A204.1 (cell line): ENCODE measurements around the gene NR2E1.

Source experiments
- FAIRE-seq: peaks from 2 replicates; lab custom pipeline; 2012; peaks lifted over from hg19 to GRCh38; lab: Jason Lieb, UNC

Gene NR2E1

DNA sequence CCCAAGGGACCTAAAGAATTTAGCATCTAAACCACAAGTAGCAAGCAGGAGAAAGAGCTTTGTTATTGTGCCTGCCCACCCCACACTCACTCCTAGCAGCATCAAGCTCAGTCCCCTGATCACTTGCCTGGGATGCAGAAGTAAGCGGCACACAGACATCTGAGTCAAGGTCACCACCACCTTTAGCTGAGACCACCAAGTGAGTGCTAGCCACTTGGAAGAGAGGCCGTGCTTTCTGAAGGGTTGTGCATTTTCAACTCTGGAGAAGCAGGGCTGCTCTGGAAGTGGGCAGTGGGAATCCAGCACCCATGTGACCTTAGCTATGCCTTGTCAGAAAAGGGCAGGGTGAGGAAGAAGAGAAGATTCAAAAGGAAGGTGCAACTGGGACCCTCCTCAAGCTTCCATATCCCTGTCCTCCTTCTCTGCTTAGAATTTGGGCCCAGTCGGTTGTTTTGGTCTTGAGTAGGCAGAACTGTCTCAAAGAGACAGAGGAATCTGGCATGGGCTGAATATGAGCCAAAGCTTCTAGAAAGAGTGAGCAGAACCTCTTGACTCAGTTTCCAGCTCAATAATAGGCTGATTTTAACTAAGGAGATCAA, 6.2 kb downstream of the NR2E1 start:
- FAIRE-seq, result no peak

DNA sequence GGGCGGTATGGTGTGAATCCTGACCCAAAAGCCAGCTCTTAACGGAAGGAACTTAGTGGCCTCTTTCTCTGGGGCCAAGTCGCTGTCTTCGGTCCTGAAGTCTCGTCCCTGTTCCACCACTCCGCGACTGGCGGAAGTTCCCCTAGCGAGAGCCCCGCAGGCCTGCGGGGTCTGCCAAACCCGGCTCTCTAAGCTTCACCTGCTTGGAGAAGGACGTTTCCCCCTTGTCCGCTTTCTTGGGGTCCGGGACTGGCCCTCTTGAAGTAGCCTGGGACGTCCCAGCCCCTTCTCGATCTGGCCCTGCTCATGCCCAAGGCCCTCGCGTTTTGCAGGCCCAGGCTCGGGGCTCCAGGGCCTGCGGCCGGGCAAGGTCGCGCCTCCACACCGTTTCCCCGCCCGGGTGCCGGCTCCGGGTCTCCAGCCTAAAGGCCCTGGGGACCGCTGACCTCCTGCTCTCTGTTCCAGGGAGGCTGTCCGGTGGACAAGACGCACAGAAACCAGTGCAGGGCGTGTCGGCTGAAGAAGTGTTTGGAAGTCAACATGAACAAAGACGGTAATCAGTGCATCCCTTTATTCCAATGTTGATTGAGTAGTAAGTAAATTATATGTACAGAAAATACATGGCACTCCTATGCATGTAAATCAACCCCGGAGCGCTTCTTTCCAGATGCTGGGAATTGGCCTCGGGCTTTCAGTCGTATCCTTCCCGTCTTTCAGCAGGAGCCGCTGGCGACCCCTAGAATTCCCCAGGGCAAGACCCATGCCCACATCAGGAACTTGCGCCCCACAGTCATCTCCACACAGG, 8.8 kb downstream of the NR2E1 start:
- no peak for FAIRE-seq

DNA sequence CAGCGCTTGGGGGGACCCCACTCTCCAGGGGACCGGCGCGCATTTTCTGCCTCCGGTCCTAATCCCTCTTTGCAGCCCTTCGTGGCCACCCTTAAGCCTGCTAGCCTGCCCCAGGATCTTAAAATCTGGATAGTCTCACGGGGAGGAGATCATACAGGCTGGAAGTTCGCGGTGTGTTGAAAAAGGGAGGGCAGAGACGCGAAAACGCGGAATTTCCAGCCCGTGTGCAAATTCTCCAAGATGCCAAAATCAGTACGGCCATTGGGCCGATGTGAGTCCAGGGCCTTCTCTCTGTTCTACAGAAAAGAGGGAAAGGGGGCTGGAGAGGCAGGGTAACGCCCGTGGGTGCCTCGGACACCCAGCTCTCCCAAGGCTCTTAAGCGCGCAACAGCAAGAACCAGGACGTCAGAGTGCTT, 9.4 kb downstream of the NR2E1 start:
- no peak for FAIRE-seq

DNA sequence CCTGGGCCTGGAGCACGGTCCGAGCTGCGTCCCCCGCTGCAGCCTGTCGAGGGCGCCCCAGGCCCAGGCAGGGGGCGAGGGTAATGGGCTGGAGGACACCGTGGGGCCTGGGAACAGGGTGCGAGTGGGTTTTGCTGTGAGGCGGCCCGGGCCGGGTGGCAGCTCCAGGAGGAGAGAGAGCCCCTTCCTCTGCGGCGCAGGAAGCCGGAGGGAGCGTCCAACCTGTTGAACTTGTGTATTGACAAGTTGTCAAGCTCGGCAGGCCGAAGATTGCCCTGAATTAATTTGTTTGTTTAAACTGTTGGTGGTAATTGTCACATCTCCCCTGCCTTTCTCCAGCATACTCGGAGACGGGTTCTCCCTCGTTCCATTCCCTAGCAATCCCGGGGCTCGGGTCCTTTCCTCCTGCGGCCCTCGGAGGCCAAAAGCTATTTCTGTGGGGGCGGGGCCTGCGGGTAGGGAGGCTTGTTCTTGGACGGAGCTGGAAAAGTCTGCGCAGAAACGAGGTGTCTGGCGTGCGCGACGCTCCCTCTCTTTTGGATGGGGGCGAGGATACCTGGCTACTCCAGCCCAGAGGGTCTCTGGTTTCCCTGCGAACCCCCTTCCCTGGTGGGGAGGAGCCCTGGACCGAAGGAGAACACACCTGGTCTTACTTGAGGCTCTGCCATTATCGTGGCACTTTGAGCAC, 9.9 kb downstream of the NR2E1 start:
- no peak for FAIRE-seq

DNA sequence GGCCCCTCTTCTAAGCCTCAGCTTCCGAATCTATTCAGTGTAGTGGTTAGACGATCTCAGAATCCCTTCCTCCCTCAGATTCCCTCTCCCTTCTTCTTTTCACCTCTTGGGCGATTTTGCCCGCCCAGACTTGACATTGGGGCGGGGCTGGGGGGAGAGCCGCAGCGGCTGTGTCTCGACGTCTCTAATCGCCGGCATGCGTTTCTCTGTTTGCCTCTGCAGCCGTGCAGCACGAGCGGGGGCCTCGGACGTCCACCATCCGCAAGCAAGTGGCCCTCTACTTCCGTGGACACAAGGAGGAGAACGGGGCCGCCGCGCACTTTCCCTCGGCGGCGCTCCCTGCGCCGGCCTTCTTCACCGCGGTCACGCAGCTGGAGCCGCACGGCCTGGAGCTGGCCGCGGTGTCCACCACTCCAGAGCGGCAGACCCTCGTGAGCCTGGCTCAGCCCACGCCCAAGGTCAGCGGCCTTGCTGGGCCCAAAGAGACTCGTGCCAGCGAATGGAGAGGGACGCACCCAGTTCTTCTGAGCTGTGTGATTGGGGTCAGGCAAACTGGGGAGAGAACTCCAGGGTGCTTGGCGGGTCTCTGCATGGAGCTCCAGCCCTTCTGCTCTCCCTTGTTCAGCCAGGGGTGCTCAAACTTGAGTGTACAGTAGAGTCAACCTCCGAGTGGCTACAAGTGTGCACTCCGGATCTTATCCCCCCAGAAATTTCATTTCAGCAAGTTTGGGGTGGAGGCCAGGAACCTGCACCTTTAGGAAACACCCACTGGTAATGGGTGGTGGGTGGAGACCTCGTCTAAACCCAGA, 10.7 kb downstream of the NR2E1 start:
- no peak for FAIRE-seq

DNA sequence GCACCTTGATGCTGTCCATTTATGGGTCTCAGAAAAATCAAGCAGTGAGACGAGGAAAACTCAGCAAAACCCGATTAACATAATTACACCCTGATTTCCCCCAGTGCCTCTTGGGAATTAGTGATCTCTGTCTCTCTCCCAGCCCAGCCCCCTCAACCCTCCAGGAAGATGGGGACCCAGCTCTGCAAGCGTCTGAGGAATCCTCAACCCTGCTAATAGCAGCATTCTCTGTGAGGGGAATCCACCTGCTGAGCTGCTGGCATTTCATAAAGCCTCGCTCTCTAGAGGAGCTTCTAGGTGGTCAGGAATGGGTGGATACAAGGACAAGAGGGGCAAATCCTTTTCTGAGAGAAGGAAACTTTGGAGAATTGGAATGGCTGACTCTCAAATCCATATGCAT, 13.9 kb downstream of the NR2E1 start:
- no peak for FAIRE-seq

DNA sequence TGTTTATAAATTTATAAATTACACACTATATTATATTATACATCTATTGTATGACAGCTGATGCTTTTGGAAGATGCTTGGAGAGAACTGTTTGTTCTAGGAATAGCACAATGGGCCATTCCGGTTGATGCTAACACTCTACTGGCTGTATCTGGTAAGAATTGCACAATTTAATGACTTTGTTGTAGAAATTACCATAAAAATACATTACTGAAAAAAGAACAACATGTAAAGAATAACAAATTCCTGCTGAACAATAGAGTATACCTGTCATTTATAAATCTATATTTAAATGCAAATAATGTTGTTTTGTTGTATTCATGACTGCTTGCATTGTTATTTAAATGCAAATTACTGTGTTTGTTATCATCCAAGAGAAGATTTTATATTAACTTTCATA, 14.4 kb downstream of the NR2E1 start:
- no peak for FAIRE-seq

DNA sequence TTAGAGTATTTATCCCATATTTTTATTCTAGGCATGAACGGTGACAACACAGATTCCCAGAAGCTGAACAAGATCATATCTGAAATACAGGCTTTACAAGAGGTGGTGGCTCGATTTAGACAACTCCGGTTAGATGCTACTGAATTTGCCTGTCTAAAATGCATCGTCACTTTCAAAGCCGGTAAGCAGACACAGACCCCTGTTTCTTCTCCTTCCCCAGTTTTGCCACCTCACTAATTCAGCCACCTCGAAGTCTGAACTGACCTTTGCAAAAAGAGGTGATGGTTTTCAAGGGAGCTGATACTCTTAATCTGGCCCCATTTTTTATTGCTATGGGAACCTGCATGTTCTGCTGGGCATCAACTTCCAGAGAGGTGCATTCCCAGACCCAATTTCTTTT, 15.0 kb downstream of the NR2E1 start:
- no peak for FAIRE-seq

DNA sequence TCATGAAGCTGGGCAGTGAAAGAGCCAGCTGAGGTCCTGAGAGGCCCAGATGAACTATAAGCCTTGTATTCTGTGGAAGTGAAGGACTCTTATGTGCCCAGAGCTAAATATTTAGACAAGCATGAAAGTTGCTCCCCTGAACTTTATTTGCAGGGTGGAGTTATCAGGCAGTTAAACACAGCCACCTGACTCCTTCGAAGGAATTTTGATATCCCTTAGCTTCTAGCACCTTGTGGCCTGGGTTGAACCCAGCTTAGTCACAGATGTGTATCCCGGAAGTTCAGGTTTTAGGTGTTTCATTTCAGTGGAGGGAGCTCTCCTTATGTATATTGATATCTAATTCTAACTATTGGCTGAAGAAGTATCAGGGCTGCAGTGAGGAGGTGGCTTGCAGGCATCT, 20.4 kb downstream of the NR2E1 start:
- FAIRE-seq, result no peak

DNA sequence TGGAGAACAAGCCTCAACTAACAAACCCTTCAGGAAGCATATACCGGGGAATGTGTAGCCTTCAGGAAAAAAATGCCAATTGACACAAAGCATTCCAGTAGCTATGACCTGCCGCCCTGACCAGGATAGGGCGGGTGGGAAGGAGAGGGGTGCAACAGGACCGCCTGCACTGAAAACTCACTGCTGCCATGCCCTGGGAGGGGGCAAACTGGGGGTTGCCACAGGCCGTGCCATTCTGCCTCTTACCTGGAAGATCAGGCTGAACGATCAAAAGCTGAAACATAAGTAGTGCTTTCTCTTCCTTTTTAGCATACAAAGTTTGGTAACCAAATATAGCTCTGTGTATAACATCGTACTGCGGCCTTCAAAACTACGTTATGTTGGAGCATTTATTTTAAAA, 21.7 kb downstream of the NR2E1 start:
- no peak for FAIRE-seq

DNA sequence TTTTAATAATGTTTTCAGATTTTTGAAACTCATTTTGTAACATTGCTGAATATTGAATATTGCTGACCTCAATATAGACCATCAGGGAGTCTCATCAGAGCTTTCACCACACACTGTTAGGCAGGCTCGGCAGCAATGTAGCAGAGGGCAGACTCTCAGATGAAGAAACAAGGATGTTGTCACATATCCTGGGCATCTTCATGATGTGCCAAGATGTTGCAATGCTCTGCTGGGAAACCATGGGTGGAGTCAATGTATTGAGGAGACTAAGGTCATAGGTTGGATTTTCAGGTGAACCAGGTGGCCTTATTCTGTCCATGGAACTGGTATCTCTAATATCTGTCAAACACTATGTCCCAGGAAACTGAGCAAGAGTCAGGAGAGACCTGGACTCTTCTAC, 27.3 kb downstream of the NR2E1 start:
- no peak for FAIRE-seq

DNA sequence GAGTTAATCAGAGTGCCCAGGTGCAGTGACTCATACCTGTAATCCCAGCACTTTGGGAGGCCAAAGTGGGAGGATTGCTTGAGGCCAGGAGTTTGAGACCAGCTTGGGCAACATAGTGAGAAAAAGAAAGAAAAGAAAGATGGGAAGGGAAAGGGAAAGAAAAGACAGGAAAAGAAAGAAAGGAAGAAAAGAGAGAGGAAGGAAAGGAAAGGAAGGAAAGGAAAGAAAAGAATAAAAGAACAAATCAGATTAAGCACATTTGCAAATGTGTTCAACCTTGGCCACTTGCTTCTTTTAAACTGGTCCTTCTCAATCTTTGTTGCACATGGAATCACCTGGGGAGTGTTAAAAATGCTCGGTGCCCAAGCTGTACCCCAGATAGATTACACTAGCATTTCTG, 28.0 kb downstream of the NR2E1 start:
- FAIRE-seq, result no peak

DNA sequence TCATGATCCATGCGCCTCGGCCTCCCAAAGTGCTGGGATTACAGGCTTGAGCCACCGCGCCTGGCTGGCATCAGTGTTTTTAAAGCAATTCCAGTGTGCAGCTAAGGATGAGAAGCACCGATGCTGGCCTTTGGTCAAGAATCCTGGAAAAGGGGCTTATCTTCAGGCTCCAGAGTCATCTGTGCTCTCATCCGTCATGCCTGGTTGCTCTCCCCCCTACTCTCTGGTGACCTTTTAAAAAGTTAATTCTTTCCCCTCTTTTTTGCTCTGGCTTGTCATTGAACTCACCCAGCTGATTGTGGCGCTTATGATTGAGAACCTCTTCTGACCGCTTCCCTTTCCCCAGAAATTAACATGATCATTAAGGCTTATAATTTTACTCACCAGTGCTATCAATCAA, 28.7 kb downstream of the NR2E1 start:
- no peak for FAIRE-seq

DNA sequence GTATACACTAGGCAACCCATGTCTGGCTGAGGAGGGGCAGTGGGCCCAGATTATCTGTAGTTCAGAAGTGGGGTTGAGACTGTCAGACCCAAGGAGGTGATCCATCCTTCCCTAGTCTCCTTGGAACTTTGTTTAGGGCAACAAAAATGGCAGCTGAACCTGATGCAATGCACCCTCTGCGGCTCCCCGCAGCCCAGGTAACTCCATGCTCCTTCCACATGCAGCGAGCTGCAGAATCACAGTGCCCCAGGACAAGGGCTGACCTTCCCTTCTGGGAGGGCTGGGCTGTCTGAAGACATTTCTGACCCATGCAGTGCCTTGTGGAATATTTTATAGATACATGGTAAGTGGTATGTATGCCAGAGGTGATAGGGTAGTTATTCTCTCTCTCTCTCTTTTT, 29.4 kb downstream of the NR2E1 start:
- no peak for FAIRE-seq

DNA sequence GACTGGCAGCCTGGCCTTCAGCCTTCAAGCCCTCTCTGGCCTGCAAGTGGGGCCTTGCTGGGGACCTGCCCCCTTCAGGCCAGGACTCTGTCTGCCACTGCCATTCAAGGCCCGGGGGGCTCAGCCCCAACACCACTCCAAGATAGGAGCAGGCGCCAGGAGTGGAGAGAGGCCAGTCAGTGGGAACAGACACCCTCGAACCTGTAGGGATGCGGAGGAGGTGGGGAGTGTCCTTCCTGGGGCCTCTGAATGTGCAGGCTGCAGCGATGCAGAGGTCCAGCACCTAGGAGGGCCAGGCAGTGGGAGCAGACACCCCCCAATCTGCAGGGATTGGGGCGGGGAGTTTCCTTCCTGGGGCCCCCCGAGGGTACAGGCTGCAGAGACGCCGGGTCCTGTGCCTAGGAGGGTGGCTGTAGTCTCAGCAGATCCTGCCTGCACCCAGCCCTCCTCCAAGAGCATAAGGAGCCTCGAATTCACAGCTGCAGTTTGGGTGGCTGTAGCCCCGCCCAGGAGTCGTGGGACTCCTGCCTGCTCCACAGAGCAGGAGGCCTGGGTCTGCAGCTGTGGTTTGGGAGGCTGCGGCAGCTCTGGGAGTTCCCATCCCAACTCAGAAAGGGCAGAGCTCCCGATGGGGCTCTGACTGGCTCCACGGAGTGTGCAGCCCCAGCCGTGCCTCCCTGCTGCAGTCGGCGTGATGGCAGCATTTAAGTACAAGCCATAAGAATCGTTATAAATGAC, 33.1 kb downstream of the NR2E1 start:
- no peak for FAIRE-seq

DNA sequence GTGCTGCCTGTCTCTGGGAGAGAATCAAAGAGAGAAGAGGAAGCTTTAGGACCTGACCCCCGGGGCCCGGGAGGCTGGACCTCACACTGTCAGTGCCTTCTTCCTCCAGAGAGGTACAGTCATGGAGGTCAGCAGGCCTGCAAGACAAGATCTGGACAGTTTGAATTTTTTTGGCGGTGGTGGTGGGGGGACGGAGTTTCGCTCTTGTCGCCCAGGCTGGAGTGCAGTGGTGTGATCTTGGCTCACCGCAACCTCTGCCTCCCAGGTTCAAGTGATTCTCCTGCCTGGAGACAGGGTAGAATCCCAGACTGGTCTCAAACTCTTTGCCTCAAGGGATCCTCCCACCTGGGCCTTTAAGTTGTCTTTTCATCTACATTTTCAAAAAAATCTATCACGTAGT, 34.4 kb downstream of the NR2E1 start:
- FAIRE-seq, result no peak

DNA sequence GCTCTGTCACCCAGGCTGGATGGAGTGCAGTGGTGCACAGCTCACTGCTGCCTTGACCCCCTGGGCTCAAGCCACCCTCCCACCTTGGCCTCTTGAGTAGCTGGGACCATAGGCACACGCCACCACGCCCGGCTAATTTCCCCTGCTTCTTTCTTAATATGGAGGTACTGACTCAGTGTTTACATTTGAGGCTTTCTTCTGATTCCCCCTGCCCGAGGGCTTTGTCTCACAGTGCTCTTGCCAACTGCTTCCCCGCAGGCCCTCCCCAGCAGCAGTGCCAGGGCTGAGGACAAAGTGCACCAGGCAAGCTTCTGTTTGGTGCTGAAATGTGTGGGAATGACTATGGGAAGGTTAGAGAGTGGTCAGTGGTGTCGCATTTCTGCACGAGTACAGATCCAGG, 34.8 kb downstream of the NR2E1 start:
- no peak for FAIRE-seq

DNA sequence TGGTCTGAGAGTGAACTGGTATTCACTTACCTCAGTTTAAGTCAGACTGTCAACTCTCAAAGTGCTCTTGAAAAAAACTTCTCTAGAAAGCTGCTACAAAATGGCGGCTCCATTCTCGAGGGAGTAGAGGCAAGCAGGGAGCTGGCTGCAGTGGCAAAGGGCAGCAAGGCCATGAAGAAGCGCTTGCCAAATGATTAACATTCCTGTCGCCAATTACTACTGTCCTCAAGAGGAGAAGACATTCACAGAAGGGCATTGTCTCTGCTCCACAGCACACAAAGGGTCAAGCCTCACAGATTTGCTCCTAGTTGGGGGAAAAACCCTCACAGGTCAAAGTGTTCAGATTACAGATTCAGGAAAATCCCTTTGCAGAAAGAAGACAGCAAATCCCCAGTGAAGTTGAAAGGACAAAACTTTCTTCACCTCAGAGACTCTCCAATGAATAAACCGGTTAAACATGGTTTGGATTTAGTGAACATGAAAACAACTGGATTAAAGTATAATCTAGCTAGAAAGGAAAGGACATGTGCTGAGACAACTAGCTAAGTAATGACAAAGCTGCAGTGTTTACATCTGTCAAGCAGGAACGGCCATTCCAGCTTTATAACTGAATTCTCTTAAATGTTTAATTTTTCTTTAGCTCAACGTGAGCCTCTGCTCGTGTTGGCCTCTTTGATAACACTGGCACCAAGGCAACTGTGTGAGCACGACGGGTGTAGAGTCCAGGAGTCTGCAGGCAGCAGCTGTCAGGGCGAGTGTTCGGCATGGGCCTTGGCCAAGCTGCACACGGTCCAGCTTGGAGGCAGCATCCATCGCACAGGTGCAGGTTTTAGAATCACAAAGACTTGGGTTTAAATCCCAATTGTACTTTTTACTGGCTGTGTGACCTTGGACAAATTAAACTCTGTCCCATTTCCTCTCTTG, 37.6 kb downstream of the NR2E1 start:
- no peak for FAIRE-seq

DNA sequence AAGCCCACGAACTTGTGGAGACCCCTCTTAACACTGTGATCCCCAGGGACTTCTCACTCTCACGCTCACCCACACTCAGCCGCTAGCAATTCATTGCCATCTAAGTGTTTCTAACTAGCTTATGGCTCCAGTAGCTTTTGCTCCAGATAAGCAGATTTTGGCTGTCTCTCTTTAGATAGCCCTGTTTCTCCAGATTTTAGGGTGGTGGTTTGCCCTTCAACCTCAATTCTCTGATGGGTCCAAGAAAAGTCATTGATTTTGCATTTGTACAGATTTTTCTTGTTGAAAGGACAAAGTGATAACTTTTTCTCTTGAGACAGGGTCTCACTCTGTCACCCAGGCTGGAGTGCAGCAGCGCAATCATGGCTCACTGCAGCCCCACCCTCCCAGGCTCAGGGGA, 41.2 kb downstream of the NR2E1 start:
- FAIRE-seq, result no peak

DNA sequence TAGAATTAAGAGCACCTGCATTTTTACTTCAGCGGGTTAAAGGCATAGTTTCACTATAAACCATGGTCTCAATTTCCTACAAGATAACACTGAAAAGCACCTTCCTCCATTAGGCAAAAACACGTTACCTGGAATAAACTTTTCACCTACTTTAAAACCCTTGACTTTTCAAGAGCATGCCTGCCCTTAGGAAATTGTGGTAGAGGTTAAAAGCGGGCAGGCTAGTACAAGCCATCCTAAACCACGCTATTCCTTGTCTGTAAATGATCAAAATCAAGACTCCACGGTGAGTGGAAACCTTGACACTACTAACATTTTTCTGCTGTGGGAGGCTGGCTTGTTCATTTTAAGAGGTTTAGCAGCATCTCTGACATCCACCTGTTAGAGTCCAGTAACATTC, 43.9 kb downstream of the NR2E1 start:
- FAIRE-seq, result no peak

DNA sequence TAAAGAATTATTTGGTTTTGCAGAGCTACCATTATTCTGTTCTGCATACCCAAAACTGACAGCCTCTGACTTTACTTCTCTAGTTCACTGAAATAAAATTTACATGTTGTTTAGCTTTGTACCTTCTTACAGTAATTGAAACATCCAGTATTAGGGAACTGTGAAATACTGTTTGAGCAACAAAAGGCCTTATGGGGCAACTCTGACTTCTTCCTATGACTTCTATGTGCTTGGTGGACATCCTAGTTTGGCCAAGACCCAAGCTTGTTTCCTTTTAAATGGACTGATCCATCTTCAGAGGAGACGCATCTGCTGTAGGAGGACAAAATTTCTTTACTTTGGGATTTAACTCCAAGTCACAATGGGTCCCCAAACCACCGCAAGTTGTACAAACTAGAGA, 44.7 kb downstream of the NR2E1 start:
- FAIRE-seq, result no peak
